NOMO-1 treated with DMSO at 0.1 percent for 48 hours (cell line): ENCODE results near the gene TRIO.

Experiments used
- DNase-seq: peaks from one replicate; lab custom pipeline; 2025; ENCODE audit not compliant: unreplicated experiment; lab: John Stamatoyannopoulos, UW

The TRIO gene

GRCh38 chr5:14471507-14471906 lies 328.4 kb downstream of the TRIO start:
- no peak for DNase-seq

GRCh38 chr5:14472986-14473567 lies 329.9 kb downstream of the TRIO start:
- DNase-seq = no peak

GRCh38 chr5:14475045-14475444 lies 331.9 kb downstream of the TRIO start:
- no peak for DNase-seq

- DNase-seq = no peak
Observed at GRCh38 chr5:14476786-14477435, 333.8 kb downstream of the TRIO start.

GRCh38 chr5:14479143-14479696 lies 336.1 kb downstream of the TRIO start:
- DNase-seq = no peak

GRCh38 chr5:14481349-14481748 lies 338.2 kb downstream of the TRIO start:
- no peak for DNase-seq

GRCh38 chr5:14482085-14482484 lies 338.9 kb downstream of the TRIO start:
- no peak for DNase-seq

GRCh38 chr5:14483504-14484157 lies 340.5 kb downstream of the TRIO start:
- DNase-seq = no peak

- no peak for DNase-seq
Observed at GRCh38 chr5:14486486-14486885, 343.3 kb downstream of the TRIO start.

- DNase-seq = no peak
Observed at GRCh38 chr5:14486996-14487896, 344.1 kb downstream of the TRIO start.

- DNase-seq = no peak
Observed at GRCh38 chr5:14487897-14488570, 344.9 kb downstream of the TRIO start.

GRCh38 chr5:14488709-14489108 lies 345.6 kb downstream of the TRIO start:
- DNase-seq = no peak

GRCh38 chr5:14489643-14490042 lies 346.5 kb downstream of the TRIO start:
- peak; percentile 20 for DNase-seq

- peak; percentile 93 for DNase-seq
Observed at GRCh38 chr5:14490309-14490711, 347.2 kb downstream of the TRIO start.

- DNase-seq = peak; percentile 50
Observed at GRCh38 chr5:14491015-14491915, 348.1 kb downstream of the TRIO start.

GRCh38 chr5:14492331-14492964 lies 349.3 kb downstream of the TRIO start:
- peak; percentile 67 for DNase-seq

GRCh38 chr5:14495301-14495700 lies 352.2 kb downstream of the TRIO start:
- no peak for DNase-seq

GRCh38 chr5:14497311-14497710 lies 354.2 kb downstream of the TRIO start:
- DNase-seq = no peak
